ENCODE measurements around the gene GOLGA6L2.

Gene GOLGA6L2

GRCh38 chr15:23397779-23398178, 49.3 kb downstream of the GOLGA6L2 start:
- DNase-seq (ENCODE audit: low read depth), result no peak
- no peak for TF ChIP-seq CTCF (IDR thresholded peaks at IDR 0.05; ENCODE audit: insufficient read depth, low read depth, low read length, missing control alignments)
- H3K4me3 ChIP-seq (ENCODE audit: low read length), result no peak overlapping the region

- no peak overlapping the region for H3K4me3 ChIP-seq (ENCODE audit: low read length)
- no peak for DNase-seq (ENCODE audit: low read depth)
- TF ChIP-seq CTCF (IDR thresholded peaks at IDR 0.05; ENCODE audit: insufficient read depth, low read depth, low read length, missing control alignments), result no peak
Measured at GRCh38 chr15:23395832-23396231, 51.2 kb downstream of the GOLGA6L2 start.

GRCh38 chr15:23395030-23395692, 51.9 kb downstream of the GOLGA6L2 start:
- TF ChIP-seq CTCF (IDR thresholded peaks at IDR 0.05; ENCODE audit: insufficient read depth, low read depth, low read length, missing control alignments), result no peak
- H3K4me3 ChIP-seq (ENCODE audit: low read length), result no peak overlapping the region
- DNase-seq (ENCODE audit: low read depth), result no peak

Data from epithelial cell of esophagus (primary cell).